Upper lobe of right lung (tissue), 1 donor: ENCODE data around the gene GARIN5B. TPM values are rescaled to one million over a fixed set of nuclear protein-coding genes. Genes with fewer than 3 reads are reported as not detected.

Experiments used
- total RNA-seq: library from RNA; stranded (reverse); fragmentation: NEBNext Ultra II Directional; extraction: Animal tissue kit (Norgen Biotek cat#: 25700); gene quantifications from one replicate; pipeline ENCODE4 v1.2.1, GENCODE V29; 2021
- donor health status: DM: no; HTN: yes; CAD: no; lungs with severe emphysema.

The GARIN5B gene
- total RNA-seq, 1 donor from 2014 or later = not detected

Other genes with a start within 250 kb of the GARIN5B start
- 120 TPM for gene PPP1R12C, start 245.6 kb downstream of the GARIN5B start, total RNA-seq
- gene TNNT1, start 214.1 kb downstream of the GARIN5B start, total RNA-seq = 1.2 TPM
- gene TNNI3, start 205.5 kb downstream of the GARIN5B start, total RNA-seq = not detected
- gene DNAAF3, start 196.6 kb downstream of the GARIN5B start, total RNA-seq = 1.5 TPM
- gene SYT5, start 183.0 kb downstream of the GARIN5B start, total RNA-seq = not detected
- gene PTPRH, start 153.8 kb downstream of the GARIN5B start, total RNA-seq = not detected
- 4.3 TPM for gene TMEM86B, start 134.5 kb downstream of the GARIN5B start, total RNA-seq
- gene PPP6R1, start 104.2 kb downstream of the GARIN5B start, total RNA-seq = 61.0 TPM
- 19.7 TPM for gene HSPBP1, start 83.2 kb downstream of the GARIN5B start, total RNA-seq
- gene BRSK1, start 79.3 kb downstream of the GARIN5B start, total RNA-seq = 1.3 TPM
- 23.9 TPM for gene TMEM150B, start 37.9 kb downstream of the GARIN5B start, total RNA-seq
- 11.7 TPM for gene KMT5C, start 23.4 kb downstream of the GARIN5B start, total RNA-seq
- gene COX6B2, start 8.5 kb downstream of the GARIN5B start, total RNA-seq = not detected
- 0.84 TPM for gene IL11, start 7.2 kb upstream of the GARIN5B start, total RNA-seq
- not detected for gene TMEM190, start 13.6 kb upstream of the GARIN5B start, total RNA-seq
- gene TMEM238, start 21.0 kb upstream of the GARIN5B start, total RNA-seq = 19.8 TPM
- 1,343 TPM for gene RPL28, start 22.7 kb upstream of the GARIN5B start, total RNA-seq
- gene UBE2S, start 44.5 kb upstream of the GARIN5B start, total RNA-seq = 19.5 TPM
- not detected for gene SHISA7, start 80.0 kb upstream of the GARIN5B start, total RNA-seq
- 25.3 TPM for gene ISOC2, start 98.4 kb upstream of the GARIN5B start, total RNA-seq
- gene C19orf85, start 101.5 kb upstream of the GARIN5B start, total RNA-seq = not detected
- 10.2 TPM for gene ZNF628, start 113.4 kb upstream of the GARIN5B start, total RNA-seq
- 14.7 TPM for gene NAT14, start 121.9 kb upstream of the GARIN5B start, total RNA-seq
- 6.0 TPM for gene SSC5D, start 125.2 kb upstream of the GARIN5B start, total RNA-seq
- not detected for gene SBK2, start 173.9 kb upstream of the GARIN5B start, total RNA-seq
- 1.8 TPM for gene SBK3, start 182.3 kb upstream of the GARIN5B start, total RNA-seq
- 15.7 TPM for gene ZNF579, start 217.6 kb upstream of the GARIN5B start, total RNA-seq
- 14.9 TPM for gene FIZ1, start 236.3 kb upstream of the GARIN5B start, total RNA-seq
- 28.6 TPM for gene ZNF524, start 237.0 kb upstream of the GARIN5B start, total RNA-seq
- 18.4 TPM for gene ZNF865, start 242.4 kb upstream of the GARIN5B start, total RNA-seq